B cell (primary cell): Measurements from ENCODE around the gene DDI2. TPM values are rescaled to one million over a fixed set of nuclear protein-coding genes. Genes with fewer than 3 reads are reported as not detected.
"Not testable (repeated sequence)": the region's sequence is repeated elsewhere in the genome, so short reads cannot be mapped to it uniquely, and the experiment has no call there.

Experiments
- ATAC-seq: fragments of 200-7000 bp; cut with Tn5 transposase; one replicate; pipeline ENCODE4 v1.10.0; 2021; ENCODE audit warnings: low read depth, mild to moderate bottlenecking, moderate number of reproducible peaks, moderate library complexity
- CTCF ChIA-PET: fragments of 350-600 bp; sonication (Branson Sonifier 250); formaldehyde crosslinking; loops from one replicate; lab custom pipeline; 2021; ENCODE audit warnings: antibody characterized with exemption, inconsistent platforms; lab: Charles Lee
- POLR2A ChIA-PET: fragments of 350-600 bp; sonication (Branson Sonifier 250); formaldehyde crosslinking; loops from one replicate; lab custom pipeline; 2021; ENCODE audit warnings: antibody characterized with exemption; lab: Charles Lee
- DNase-seq: peaks from one replicate; pipeline ENCODE4 v3.0.0; 2013
- H2AFZ ChIP-seq: 2 replicates; pipeline ENCODE4 v1.6.1; 2012; ENCODE audit warnings: mild to moderate bottlenecking, low read depth, low read length; ENCODE audit not compliant: insufficient read depth, poor library complexity, severe bottlenecking
- H3K27ac ChIP-seq, 2 donors: 1 replicate in 1 of 2; 2 replicates in 1 of 2; pipeline ENCODE4 v1.5.1; 2012 to 2013; ENCODE audit warnings: low read length in 2 of 2, mild to moderate bottlenecking in 2 of 2, moderate library complexity in 1 of 2
- H3K27me3 ChIP-seq, 4 experiments: fragments of 200-600 bp in 1 of 4; sonication (generic) in 1 of 4; replicated peaks in 1 of 4; 1 replicate in 2 of 4; 2 replicates in 2 of 4; pipeline versions ENCODE4 v1.6.1 to v1.7.0; 2013 to 2016; ENCODE audit warnings: low read length in 3 of 4, mild to moderate bottlenecking in 2 of 4, mixed read lengths in 1 of 4, moderate library complexity in 1 of 4; ENCODE audit not compliant: insufficient read depth in 4 of 4, control insufficient read depth in 3 of 4; ENCODE audit errors: control extremely low read depth in 1 of 4
- H3K36me3 ChIP-seq, 2 experiments: replicated peaks in 1 of 2; 1 replicate in 1 of 2; 2 replicates in 1 of 2; pipeline versions ENCODE4 v1.6.1 to v1.7.1; 2013; ENCODE audit warnings: low read length in 1 of 2; ENCODE audit not compliant: insufficient read depth in 2 of 2, control insufficient read depth in 1 of 2; ENCODE audit errors: control extremely low read depth in 1 of 2, extremely low read depth in 1 of 2
- H3K4me1 ChIP-seq, 2 donors: fragments of 200-600 bp in 1 of 2; sonication (generic) in 1 of 2; 1 replicate in 1 of 2; 2 replicates in 1 of 2; pipeline versions ENCODE4 v1.5.1 to v1.6.1; 2013 to 2017; ENCODE audit warnings: low read length in 2 of 2; ENCODE audit not compliant: control insufficient read depth in 2 of 2, insufficient read depth in 2 of 2
- H3K4me2 ChIP-seq: replicated peaks from 2 replicates; pipeline ENCODE3; 2012; ENCODE audit warnings: mild to moderate bottlenecking, low read depth, low read length; ENCODE audit not compliant: poor library complexity, severe bottlenecking
- H3K4me3 ChIP-seq, 5 experiments: fragments of 200-600 bp in 1 of 5; sonication (generic) in 1 of 5; 1 replicate in 3 of 5; 2 replicates in 2 of 5; pipeline versions ENCODE4 v1.5.1 to v1.7.0; 2011 to 2016; ENCODE audit warnings: low read length in 4 of 5, mild to moderate bottlenecking in 4 of 5, low read depth in 2 of 5, control low read depth in 1 of 5, moderate library complexity in 1 of 5; ENCODE audit not compliant: insufficient read depth in 1 of 5; ENCODE audit errors: control extremely low read depth in 1 of 5, extremely low read depth in 1 of 5
- H3K79me2 ChIP-seq: fragments of 200-600 bp; sonication (generic); one replicate; pipeline ENCODE4 v1.6.0; 2016; ENCODE audit warnings: low read length; ENCODE audit not compliant: control insufficient read depth, insufficient read depth
- H3K9ac ChIP-seq: fragments of 200-600 bp; sonication (generic); 2 replicates; pipeline ENCODE4 v1.6.1; 2017; ENCODE audit warnings: mild to moderate bottlenecking, low read length, moderate library complexity
- H3K9me3 ChIP-seq, 3 donors: one replicate each; pipeline versions ENCODE4 v1.6.1 to v1.7.1; 2013; ENCODE audit warnings: low read length in 2 of 3; ENCODE audit not compliant: control insufficient read depth in 2 of 3, insufficient read depth in 1 of 3; ENCODE audit errors: control extremely low read depth in 1 of 3
- H4K20me1 ChIP-seq: 2 replicates; pipeline ENCODE4 v1.6.0; 2012; ENCODE audit warnings: mild to moderate bottlenecking, low read length; ENCODE audit not compliant: insufficient read depth, control insufficient read depth, poor library complexity, severe bottlenecking
- H3K27ac Mint-ChIP-seq: one replicate; pipeline ENCODE4 v1.8.0; 2021; ENCODE audit warnings: mixed read lengths
- H3K27me3 Mint-ChIP-seq: one replicate; pipeline ENCODE4 v1.8.0; 2021; ENCODE audit warnings: mixed read lengths
- H3K4me1 Mint-ChIP-seq: one replicate; pipeline ENCODE4 v1.8.0; 2021; ENCODE audit warnings: mixed read lengths
- H3K4me3 Mint-ChIP-seq: one replicate; pipeline ENCODE4 v1.8.0; 2021; ENCODE audit warnings: mixed read lengths
- H3K9me3 Mint-ChIP-seq: one replicate; pipeline ENCODE4 v1.8.0; 2022; ENCODE audit warnings: mixed read lengths; ENCODE audit not compliant: insufficient read depth
- EZH2 ChIP-seq: IDR thresholded peaks from 2 replicates; pipeline ENCODE4 v1.6.1; 2012; ENCODE audit warnings: borderline replicate concordance, low read depth, mild to moderate bottlenecking, moderate library complexity, low read length; ENCODE audit not compliant: insufficient read depth, poor library complexity, severe bottlenecking
- WGBS: methylation state at CpG from one replicate; pipeline ENCODE4 v1.1.5; 2013; ENCODE audit warnings: missing lambda C conversion rate; ENCODE audit not compliant: insufficient coverage; 5-methylcytosine and 5-hydroxymethylcytosine counted together
- intact Hi-C: fragments of 100-400 bp; cut with micrococcal nuclease; formaldehyde crosslinking; loops from one replicate; pipeline ENCODE4 v1.10.0; 2022
- polyA plus RNA-seq: library from polyadenylated mRNA; depleted of rRNA; stranded (reverse); fragments of >200 nt; gene quantifications from 2 replicates; pipeline ENCODE4 v1.2.3, GENCODE V29; 2012
- total RNA-seq, 2 donors: library from RNA; stranded (reverse); fragments of 120-200 nt in 1 of 2; gene quantifications; 1 replicate in 1 of 2; 2 replicates in 1 of 2; pipeline versions ENCODE4 v1.2.3 to v1.2.4, GENCODE V29; 2013 to 2022
- TF ChIP-seq, protein P1 (sequence below): fragments of 200-600 bp; IDR thresholded peaks from one replicate; pipeline ENCODE4 v1.8.0; 2022; ENCODE audit warnings: antibody characterized with exemption, mild to moderate bottlenecking

The DDI2 gene
- total and polyA plus RNA-seq, 2 donors (not counting 1 experiment from before 2014, with no cell fraction given), result 8.5 to 61.0 TPM

GRCh38 chr1:15650433-15650832 is 33.2 kb downstream of the DDI2 start:
- WGBS, result 38% methylated on average over 2 of the region's 2 CpGs
- ChIA-PET POLR2A (no interaction called here), CTCF (interaction anchor here (1.2 to 1.8 kb wide), 2 partner anchors 46 to 90 kb away, joined by 4 to 5 read pairs; no protein-coding TSS in a partner anchor)
- intact Hi-C loops, result no loop called here
- Histone ChIP-seq H3K27ac (no peak overlapping the region), H3K36me3 (peaks cover 14 to 61% of the 10 kb centered on the region in 2 experiments), H4K20me1 (no peaks in the 10 kb centered on the region), H3K4me3 (no peak overlapping the region), H3K27me3 (no peaks in the 10 kb centered on the region), H2AFZ (no peak overlapping the region), H3K79me2 (peaks cover 4% of the 10 kb centered on the region), H3K9ac (no peak overlapping the region), H3K4me1 (no peaks in the 10 kb centered on the region), H3K4me2 (no peak overlapping the region), H3K9me3 (no peaks in the 10 kb centered on the region)
- H3K9me3 Mint-ChIP-seq, result no peaks in the 10 kb centered on the region
- TF ChIP-seq, protein P1, sequence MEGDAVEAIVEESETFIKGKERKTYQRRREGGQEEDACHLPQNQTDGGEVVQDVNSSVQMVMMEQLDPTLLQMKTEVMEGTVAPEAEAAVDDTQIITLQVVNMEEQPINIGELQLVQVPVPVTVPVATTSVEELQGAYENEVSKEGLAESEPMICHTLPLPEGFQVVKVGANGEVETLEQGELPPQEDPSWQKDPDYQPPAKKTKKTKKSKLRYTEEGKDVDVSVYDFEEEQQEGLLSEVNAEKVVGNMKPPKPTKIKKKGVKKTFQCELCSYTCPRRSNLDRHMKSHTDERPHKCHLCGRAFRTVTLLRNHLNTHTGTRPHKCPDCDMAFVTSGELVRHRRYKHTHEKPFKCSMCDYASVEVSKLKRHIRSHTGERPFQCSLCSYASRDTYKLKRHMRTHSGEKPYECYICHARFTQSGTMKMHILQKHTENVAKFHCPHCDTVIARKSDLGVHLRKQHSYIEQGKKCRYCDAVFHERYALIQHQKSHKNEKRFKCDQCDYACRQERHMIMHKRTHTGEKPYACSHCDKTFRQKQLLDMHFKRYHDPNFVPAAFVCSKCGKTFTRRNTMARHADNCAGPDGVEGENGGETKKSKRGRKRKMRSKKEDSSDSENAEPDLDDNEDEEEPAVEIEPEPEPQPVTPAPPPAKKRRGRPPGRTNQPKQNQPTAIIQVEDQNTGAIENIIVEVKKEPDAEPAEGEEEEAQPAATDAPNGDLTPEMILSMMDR, result no peak
- no peak for TF ChIP-seq EZH2
- ATAC-seq (no peak), DNase-seq (no peak)
- peak overlapping the region; percentile 57 for H3K27ac Mint-ChIP-seq
- H3K4me1 Mint-ChIP-seq, result peaks cover 6% of the 10 kb centered on the region
- no peaks in the 10 kb centered on the region for H3K27me3 Mint-ChIP-seq
- H3K4me3 Mint-ChIP-seq, result no peak overlapping the region

DNA sequence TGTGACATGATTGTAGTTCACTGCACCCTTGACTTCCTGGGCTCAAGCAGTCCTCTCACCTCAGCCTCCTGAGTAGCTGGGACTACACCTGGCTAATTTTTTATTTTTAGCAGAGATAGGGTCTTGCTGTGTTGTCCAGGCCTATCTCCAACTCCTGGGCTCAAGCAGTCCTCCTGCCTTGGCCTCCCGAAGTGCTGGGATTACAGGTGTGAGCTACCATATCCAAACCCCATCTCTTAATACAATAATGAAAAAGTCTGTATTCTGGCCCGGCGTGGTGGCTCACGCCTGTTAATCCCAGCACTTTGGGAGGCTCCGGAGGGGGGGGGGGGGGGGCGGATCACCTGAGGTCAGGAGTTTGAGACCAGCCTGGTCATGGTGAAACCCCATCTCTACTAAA is 34.9 kb downstream of the DDI2 start:
- H3K4me3 Mint-ChIP-seq, intact Hi-C loops, DNase-seq, H3K9ac ChIP-seq, H3K9me3 Mint-ChIP-seq, CTCF ChIA-PET, H3K4me2 ChIP-seq, H3K4me3 ChIP-seq, ATAC-seq, H4K20me1 ChIP-seq, H3K27me3 ChIP-seq, H3K27ac Mint-ChIP-seq, H3K27me3 Mint-ChIP-seq, H3K27ac ChIP-seq, H3K79me2 ChIP-seq, H2AFZ ChIP-seq, H3K9me3 ChIP-seq, H3K4me1 Mint-ChIP-seq, H3K4me1 ChIP-seq: not testable (repeated sequence)
- H3K36me3 ChIP-seq, result peaks cover 16 to 66% of the 10 kb centered on the region in 2 experiments
- whole genome bisulfite sequencing, result 100% methylated on average over 1 of the region's 6 CpGs
- POLR2A ChIA-PET, result interaction anchor here (0.6 kb wide), 1 partner anchor 14 kb away, joined by 9 read pairs; no protein-coding TSS in a partner anchor
